IMR-90 (cell line): ENCODE results near the gene AMFR. TPM values are rescaled to one million over a fixed set of nuclear protein-coding genes. Genes with fewer than 3 reads are reported as not detected.

Experiments
- ATAC-seq: fragments of 200-7000 bp; cut with Tn5 transposase; 2 replicates; pipeline ENCODE4 v1.9.1; 2020; ENCODE audit warnings: low read depth, mild to moderate bottlenecking, moderate library complexity
- BruUV-seq: library from RNA; stranded (reverse); fragments of 400-500 nt; replicated peaks from 2 replicates; lab custom pipeline; 2021; lab: Mats Ljungman, UMichigan
- CTCF ChIA-PET: fragments of 300-600 bp; formaldehyde crosslinking; extraction: SDS; loops from one replicate; lab custom pipeline; 2021; ENCODE audit warnings: antibody characterized with exemption; lab: Yijun Ruan, JAX
- POLR2A ChIA-PET: fragments of 300-600 bp; sonication (Branson Sonifier 250); formaldehyde crosslinking; loops from one replicate; lab custom pipeline; 2022; ENCODE audit warnings: antibody characterized with exemption; ENCODE audit not compliant: unreplicated experiment; lab: Charles Lee
- DNase-seq: peaks from one replicate; pipeline ENCODE4 v3.0.0; 2013
- H2AFZ ChIP-seq: replicated peaks from 2 replicates; pipeline ENCODE3; 2013; ENCODE audit warnings: low read length, mild to moderate bottlenecking; ENCODE audit not compliant: poor library complexity
- H2AK5ac ChIP-seq: 2 replicates; pipeline ENCODE4 v1.6.1; 2013; ENCODE audit warnings: low read depth, low read length, inconsistent platforms
- H2AK9ac ChIP-seq: replicated peaks from 2 replicates; pipeline ENCODE3; 2013; ENCODE audit warnings: mild to moderate bottlenecking, low read depth, low read length, moderate library complexity; ENCODE audit not compliant: poor library complexity
- H2BK120ac ChIP-seq: 2 replicates; pipeline ENCODE4 v1.6.1; 2013; ENCODE audit warnings: low read depth, low read length, inconsistent platforms
- H2BK15ac ChIP-seq: 3 replicates; pipeline ENCODE4 v1.6.1; 2013; ENCODE audit warnings: low read depth, low read length, inconsistent platforms
- H2BK20ac ChIP-seq: 2 replicates; pipeline ENCODE4 v1.6.1; 2013; ENCODE audit warnings: low read depth, mild to moderate bottlenecking, inconsistent platforms, low read length, moderate library complexity
- H2BK5ac ChIP-seq: 2 replicates; pipeline ENCODE4 v1.6.1; 2013; ENCODE audit warnings: mild to moderate bottlenecking, low read depth, low read length, inconsistent platforms; ENCODE audit not compliant: poor library complexity, severe bottlenecking
- H3K14ac ChIP-seq: replicated peaks from 2 replicates; pipeline ENCODE4 v1.6.1; 2013; ENCODE audit warnings: low read depth, low read length, inconsistent platforms
- H3K18ac ChIP-seq: 2 replicates; pipeline ENCODE4 v1.6.1; 2013; ENCODE audit warnings: low read depth, low read length, control low read depth
- H3K23ac ChIP-seq: 2 replicates; pipeline ENCODE4 v1.6.1; 2013; ENCODE audit warnings: low read depth, low read length, inconsistent platforms
- H3K27ac ChIP-seq: 2 replicates; pipeline ENCODE4 v1.5.1; 2013; ENCODE audit warnings: mild to moderate bottlenecking, control low read depth, low read length; ENCODE audit not compliant: insufficient read depth
- H3K27me3 ChIP-seq: 2 replicates; pipeline ENCODE4 v1.6.1; 2013; ENCODE audit warnings: low read length; ENCODE audit not compliant: control insufficient read depth, insufficient read depth
- H3K36me3 ChIP-seq: 2 replicates; pipeline ENCODE4 v1.6.1; 2013; ENCODE audit warnings: low read length, mixed read lengths; ENCODE audit not compliant: control insufficient read depth, insufficient read depth
- H3K4ac ChIP-seq: 2 replicates; pipeline ENCODE4 v1.6.1; 2013; ENCODE audit warnings: low read depth, low read length, inconsistent platforms
- H3K4me1 ChIP-seq: 2 replicates; pipeline ENCODE4 v1.6.1; 2013; ENCODE audit warnings: low read length, mixed read lengths; ENCODE audit not compliant: control insufficient read depth, insufficient read depth
- H3K4me2 ChIP-seq: 2 replicates; pipeline ENCODE4 v1.6.1; 2013; ENCODE audit warnings: low read depth, mild to moderate bottlenecking, control low read depth, low read length, moderate library complexity
- H3K4me3 ChIP-seq: 2 replicates; pipeline ENCODE4 v1.5.1; 2013; ENCODE audit warnings: low read depth, mild to moderate bottlenecking, control low read depth, low read length, moderate library complexity; ENCODE audit not compliant: insufficient read depth
- H3K56ac ChIP-seq: 2 replicates; pipeline ENCODE4 v1.6.1; 2013; ENCODE audit warnings: low read length, inconsistent platforms; ENCODE audit not compliant: insufficient read depth; ENCODE audit errors: extremely low read depth
- H3K79me1 ChIP-seq, 2 experiments: 2 replicates each; pipeline ENCODE4 v1.6.1; 2013; ENCODE audit warnings: low read length in 2 of 2, inconsistent platforms in 1 of 2, low read depth in 1 of 2
- H3K9ac ChIP-seq: 2 replicates; pipeline ENCODE4 v1.6.1; 2013; ENCODE audit warnings: low read depth, low read length, control low read depth
- H3K9me1 ChIP-seq: 2 replicates; pipeline ENCODE4 v1.6.1; 2013; ENCODE audit warnings: low read length, inconsistent platforms; ENCODE audit not compliant: insufficient read depth
- H3K9me3 ChIP-seq: 2 replicates; pipeline ENCODE4 v1.6.1; 2013; ENCODE audit warnings: low read length; ENCODE audit not compliant: control insufficient read depth, insufficient read depth
- H4K20me1 ChIP-seq: 2 replicates; pipeline ENCODE4 v1.6.1; 2013; ENCODE audit warnings: low read length, inconsistent platforms; ENCODE audit not compliant: insufficient read depth
- H4K5ac ChIP-seq: 2 replicates; pipeline ENCODE4 v1.6.1; 2013; ENCODE audit warnings: mild to moderate bottlenecking, low read depth, low read length, control low read depth
- H4K8ac ChIP-seq, 2 experiments: 2 replicates each; pipeline ENCODE4 v1.6.1; 2013; ENCODE audit warnings: low read depth in 2 of 2, low read length in 2 of 2, control low read depth in 1 of 2, inconsistent platforms in 1 of 2
- H4K91ac ChIP-seq: 2 replicates; pipeline ENCODE4 v1.6.1; 2013; ENCODE audit warnings: low read depth, low read length, inconsistent platforms; ENCODE audit not compliant: insufficient read depth
- BHLHE40 ChIP-seq: fragments of 150-350 bp; IDR thresholded peaks from 2 replicates; pipeline ENCODE4 v1.6.1; 2016; ENCODE audit warnings: mild to moderate bottlenecking, low read depth, low read length
- CEBPB ChIP-seq: IDR thresholded peaks from 2 replicates; pipeline ENCODE4 v1.6.1; 2012; ENCODE audit warnings: low read depth, low read length, improper control_type of control experiment
- CHD1 ChIP-seq: IDR thresholded peaks from 2 replicates; pipeline ENCODE4 v1.6.1; 2012; ENCODE audit warnings: low read depth, low read length, improper control_type of control experiment
- RAD21 ChIP-seq: IDR thresholded peaks from 2 replicates; pipeline ENCODE4 v1.6.1; 2012; ENCODE audit warnings: low read length, improper control_type of control experiment
- RFX5 ChIP-seq: IDR thresholded peaks from 2 replicates; pipeline ENCODE4 v1.8.0; 2012; ENCODE audit warnings: low read depth, mild to moderate bottlenecking, low read length, moderate library complexity
- WGBS, 2 experiments: methylation state at CpG; one replicate each; pipeline versions ENCODE4 v1.1.5 to v1.1.7; 2013; ENCODE audit warnings: missing lambda C conversion rate in 2 of 2; ENCODE audit not compliant: insufficient read length in 1 of 2; ENCODE audit errors: extremely low coverage in 2 of 2; 5-methylcytosine and 5-hydroxymethylcytosine counted together
- dilution Hi-C: fragments of 300-500 bp; cut with HindIII; formaldehyde crosslinking; loops from one replicate; pipeline ENCODE4 v1.14.3; 2018; ENCODE audit warnings: low sequenced_read_pairs; ENCODE audit not compliant: unreplicated experiment
- in situ Hi-C: fragments of 300-500 bp; cut with MboI; formaldehyde crosslinking; loops from 3 replicates; pipeline ENCODE4 v1.14.3; 2019; ENCODE audit warnings: low sequenced_read_pairs, inconsistent platforms, mixed read lengths
- intact Hi-C: fragments of 100-400 bp; cut with micrococcal nuclease; formaldehyde crosslinking; loops from 2 replicates; pipeline ENCODE4 v1.10.0; 2022
- polyA plus RNA-seq, 3 experiments: library from polyadenylated mRNA; depleted of rRNA; stranded (reverse); fragments of >200 nt; gene quantifications; 2 replicates each; pipeline ENCODE4 v1.2.3, GENCODE V29; 2012; ENCODE audit warnings: low replicate concordance in 1 of 3
- total RNA-seq: library from RNA; depleted of rRNA; stranded (reverse); fragments of >200 nt; gene quantifications from 2 replicates; pipeline ENCODE4 v1.2.3, GENCODE V29; 2012
- TF ChIP-seq, protein P1 (sequence below): conservative IDR thresholded peaks from 2 replicates; pipeline ENCODE4 v1.5.1; 2012; ENCODE audit warnings: mild to moderate bottlenecking, low read depth, low read length, improper control_type of control experiment
- TF ChIP-seq, protein P2 (sequence below): fragments of 150-350 bp; IDR thresholded peaks from 2 replicates; pipeline ENCODE4 v1.6.1; 2017; ENCODE audit warnings: mild to moderate bottlenecking, antibody characterized with exemption, low read length, low read depth

The AMFR gene
- total and polyA plus RNA-seq, 2 of the 4 experiments (the other 2 are of a cell fraction), result 60.7 to 216 TPM

DNA sequence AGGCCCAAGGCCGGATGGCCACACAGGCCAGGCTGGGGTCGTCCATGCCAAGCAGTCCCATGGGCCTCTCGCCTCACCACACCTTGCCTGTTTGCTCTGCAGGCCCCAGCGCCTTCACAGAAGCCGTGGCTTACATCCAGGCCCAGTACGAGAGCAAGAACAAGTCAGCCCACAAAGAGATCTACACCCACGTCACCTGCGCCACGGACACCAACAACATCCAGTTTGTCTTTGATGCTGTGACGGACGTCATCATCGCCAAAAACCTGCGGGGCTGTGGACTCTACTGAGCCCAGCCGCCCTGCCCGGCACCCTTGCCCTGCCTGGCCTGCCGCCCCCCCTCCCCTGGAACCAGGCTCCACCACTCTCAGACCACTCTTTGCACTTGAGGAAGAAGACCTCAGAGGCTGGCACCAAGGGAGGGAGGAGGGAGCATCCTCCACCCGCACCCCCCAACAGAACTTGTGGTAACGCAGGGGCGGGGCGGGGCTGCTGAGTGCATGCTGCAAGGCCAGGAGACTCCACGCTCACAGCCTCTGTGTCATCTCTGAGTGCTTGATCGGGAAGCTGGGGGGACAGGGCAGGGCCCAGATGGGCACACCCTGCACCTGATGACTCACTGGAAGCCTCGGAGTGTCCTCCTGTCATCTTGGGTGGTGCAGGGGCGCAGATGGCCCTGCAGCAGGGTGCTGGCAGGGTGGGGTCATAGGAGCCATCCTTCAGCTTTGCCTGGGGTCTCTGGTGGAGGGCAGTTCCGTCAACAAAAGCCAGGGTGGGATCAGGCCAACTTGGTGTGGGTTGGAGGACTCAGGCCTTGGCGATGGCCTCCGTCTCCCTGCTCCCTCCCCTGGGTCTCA, 81.5 kb downstream of the AMFR start:
- H2BK120ac ChIP-seq, result no peak overlapping the region
- DNase-seq (no peak), ATAC-seq (no peak)
- intact Hi-C loops (no loop called here), in situ Hi-C loops (no loop called here), dilution Hi-C loops (no loop called here)
- H3K27me3 ChIP-seq, result no peaks in the 10 kb centered on the region; the same call in 1 of the 2 replicates
- POLR2A ChIA-PET, result no interaction called here
- H2AK9ac ChIP-seq, result peak overlapping the region; percentile 20
- H3K27ac ChIP-seq, result no peak overlapping the region
- no peak overlapping the region for H2AK5ac ChIP-seq
- no peak overlapping the region for H3K56ac ChIP-seq
- CTCF ChIA-PET, result interaction anchor here (0.7 kb wide), 1 partner anchor 12 kb away, joined by 3 read pairs; no protein-coding TSS in a partner anchor
- no peak overlapping the region for H3K9ac ChIP-seq
- no peaks in the 10 kb centered on the region for H3K9me3 ChIP-seq
- H3K4me2 ChIP-seq, result no peak overlapping the region
- H2BK15ac ChIP-seq, result no peak overlapping the region
- no peak overlapping the region for H4K5ac ChIP-seq
- no peaks in the 10 kb centered on the region for H3K36me3 ChIP-seq
- peak overlapping the region; percentile 14 for H2AFZ ChIP-seq
- H3K23ac ChIP-seq, result no peak overlapping the region
- H3K4me3 ChIP-seq, result no peak overlapping the region
- H2BK20ac ChIP-seq, result no peak overlapping the region
- H4K8ac ChIP-seq, result no peak overlapping the region
- H3K79me1 ChIP-seq, result no peaks in the 10 kb centered on the region
- 86% methylated on average over 10 of the region's 27 CpGs; no CpG with 5 or more reads in 1 of the 2 experiments for WGBS, 2 experiments
- no peak overlapping the region for H3K14ac ChIP-seq
- BruUV-seq, result no TSS peak
- no peak for TF ChIP-seq CHD1
- no peak for TF ChIP-seq CEBPB
- TF ChIP-seq, protein P1, sequence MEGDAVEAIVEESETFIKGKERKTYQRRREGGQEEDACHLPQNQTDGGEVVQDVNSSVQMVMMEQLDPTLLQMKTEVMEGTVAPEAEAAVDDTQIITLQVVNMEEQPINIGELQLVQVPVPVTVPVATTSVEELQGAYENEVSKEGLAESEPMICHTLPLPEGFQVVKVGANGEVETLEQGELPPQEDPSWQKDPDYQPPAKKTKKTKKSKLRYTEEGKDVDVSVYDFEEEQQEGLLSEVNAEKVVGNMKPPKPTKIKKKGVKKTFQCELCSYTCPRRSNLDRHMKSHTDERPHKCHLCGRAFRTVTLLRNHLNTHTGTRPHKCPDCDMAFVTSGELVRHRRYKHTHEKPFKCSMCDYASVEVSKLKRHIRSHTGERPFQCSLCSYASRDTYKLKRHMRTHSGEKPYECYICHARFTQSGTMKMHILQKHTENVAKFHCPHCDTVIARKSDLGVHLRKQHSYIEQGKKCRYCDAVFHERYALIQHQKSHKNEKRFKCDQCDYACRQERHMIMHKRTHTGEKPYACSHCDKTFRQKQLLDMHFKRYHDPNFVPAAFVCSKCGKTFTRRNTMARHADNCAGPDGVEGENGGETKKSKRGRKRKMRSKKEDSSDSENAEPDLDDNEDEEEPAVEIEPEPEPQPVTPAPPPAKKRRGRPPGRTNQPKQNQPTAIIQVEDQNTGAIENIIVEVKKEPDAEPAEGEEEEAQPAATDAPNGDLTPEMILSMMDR, result no peak
- TF ChIP-seq RAD21, result no peak
- TF ChIP-seq, protein P2, sequence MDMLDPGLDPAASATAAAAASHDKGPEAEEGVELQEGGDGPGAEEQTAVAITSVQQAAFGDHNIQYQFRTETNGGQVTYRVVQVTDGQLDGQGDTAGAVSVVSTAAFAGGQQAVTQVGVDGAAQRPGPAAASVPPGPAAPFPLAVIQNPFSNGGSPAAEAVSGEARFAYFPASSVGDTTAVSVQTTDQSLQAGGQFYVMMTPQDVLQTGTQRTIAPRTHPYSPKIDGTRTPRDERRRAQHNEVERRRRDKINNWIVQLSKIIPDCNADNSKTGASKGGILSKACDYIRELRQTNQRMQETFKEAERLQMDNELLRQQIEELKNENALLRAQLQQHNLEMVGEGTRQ, result no peak
- TF ChIP-seq RFX5, result no peak
- no peak for TF ChIP-seq BHLHE40
- H2BK5ac ChIP-seq, result no peak overlapping the region
- H4K20me1 ChIP-seq, result no peaks in the 10 kb centered on the region
- peaks cover 2% of the 10 kb centered on the region; the same call in 1 of the 2 replicates for H3K4me1 ChIP-seq
- H3K18ac ChIP-seq, result no peak overlapping the region
- H4K91ac ChIP-seq, result no peak overlapping the region
- H3K9me1 ChIP-seq, result no peaks in the 10 kb centered on the region
- no peak overlapping the region for H3K4ac ChIP-seq
